H54 (cell line): ENCODE data around the gene SEC23B.
A peak's percentile ranks its signal among the peaks of the same experiment; 100 is the strongest.

Source experiments
- DNase-seq: peaks from one replicate; pipeline ENCODE4 v3.0.0; 2011; ENCODE audit warnings: low spot score, mixed read lengths; ENCODE audit not compliant: insufficient read length
- FAIRE-seq: peaks from 3 replicates; lab custom pipeline; 2011; peaks lifted over from hg19 to GRCh38; lab: Jason Lieb, UNC
- POLR2A ChIP-seq: IDR thresholded peaks from 2 replicates; pipeline ENCODE4 v1.6.1; 2011; ENCODE audit warnings: low read depth, mild to moderate bottlenecking, low read length

The SEC23B gene

DNA sequence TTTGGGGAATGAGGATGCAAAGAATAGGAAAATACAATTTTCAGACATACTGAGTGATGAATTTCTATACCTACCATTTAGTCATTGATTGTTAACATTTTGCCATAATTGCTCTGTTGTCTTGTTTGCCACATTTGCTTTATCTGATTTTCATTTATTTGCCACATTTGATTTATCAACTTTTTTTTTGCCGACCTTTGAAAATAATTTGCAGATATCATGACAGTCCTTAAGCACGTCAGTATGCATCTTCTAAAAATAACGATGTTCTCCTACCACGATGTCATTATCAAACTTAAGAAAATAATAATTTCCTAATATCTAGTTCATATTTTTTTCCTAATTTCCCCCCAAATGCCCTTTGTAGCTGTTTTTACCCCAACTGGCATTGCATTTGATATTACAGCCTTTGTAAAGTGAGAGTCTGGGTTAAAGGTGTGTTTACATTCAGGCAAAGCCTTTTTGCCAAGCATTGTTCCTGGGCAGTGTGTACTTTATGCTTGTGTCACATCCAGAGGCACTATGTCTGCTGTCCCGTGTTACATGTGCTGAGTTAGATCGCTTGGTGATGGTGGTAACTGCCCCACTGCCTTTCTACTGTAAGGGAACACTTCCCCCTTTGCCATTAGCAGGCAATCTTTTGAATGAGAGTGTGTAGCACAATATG is 26.4 kb downstream of the SEC23B start:
- no peak for TF ChIP-seq POLR2A
- DNase-seq (no peak), FAIRE-seq (no peak)

DNA sequence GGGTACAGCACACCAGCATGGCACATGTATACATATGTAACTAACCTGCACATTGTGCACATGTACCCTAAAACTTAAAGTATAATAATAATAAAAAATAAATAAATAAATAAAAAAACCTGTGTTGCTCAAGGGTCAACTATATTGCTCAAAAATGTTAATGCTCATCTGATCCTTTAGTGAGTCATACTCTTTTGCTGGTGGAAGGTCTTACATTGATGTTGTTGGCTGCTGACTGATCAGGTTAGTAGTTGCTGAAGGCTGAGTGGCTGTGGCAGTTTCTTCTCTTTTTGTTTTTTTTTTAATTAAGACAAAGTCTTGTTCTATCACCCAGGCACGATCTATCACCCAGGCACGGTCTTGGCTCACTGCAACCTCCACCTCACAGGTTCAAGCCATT is 29.9 kb downstream of the SEC23B start:
- FAIRE-seq (no peak), DNase-seq (no peak)
- no peak for TF ChIP-seq POLR2A

DNA sequence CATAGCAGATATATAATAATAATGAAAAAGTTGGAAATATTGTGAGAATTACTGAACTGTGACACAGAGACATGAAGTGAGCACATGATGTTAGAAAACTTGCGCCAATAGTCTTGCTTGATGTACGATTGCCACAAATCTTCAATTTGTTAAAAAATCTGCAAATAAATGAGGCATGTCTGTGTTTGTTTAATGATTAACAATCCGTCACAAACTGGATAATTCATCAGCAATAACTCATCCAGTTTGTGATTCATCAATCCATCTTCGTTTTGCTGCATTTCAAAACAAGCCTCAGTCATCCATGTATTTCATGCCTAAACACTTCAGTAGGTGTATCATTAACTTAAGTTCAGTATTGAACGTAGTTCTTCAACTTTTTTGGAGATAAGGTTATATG is 34.0 kb downstream of the SEC23B start:
- FAIRE-seq: no peak
- no peak for DNase-seq
- no peak for TF ChIP-seq POLR2A

DNA sequence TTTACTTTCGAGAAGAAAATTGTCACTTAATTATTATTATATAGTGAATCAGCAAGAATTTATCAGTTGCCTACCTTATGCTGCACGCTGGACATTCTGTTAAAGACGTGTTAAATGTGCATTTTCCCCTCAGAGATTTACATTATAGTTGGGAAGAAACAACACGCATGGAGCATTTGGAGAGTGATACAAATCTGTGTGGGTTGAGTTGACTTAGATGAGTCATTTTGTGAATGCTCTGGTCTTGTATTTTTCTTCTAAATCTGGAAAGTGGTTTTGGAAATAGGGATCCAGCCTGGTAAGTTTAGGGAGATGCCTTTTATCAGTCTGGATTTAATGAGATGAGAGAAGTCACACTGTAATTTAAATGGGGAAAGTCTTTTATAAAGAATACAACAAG is 35.5 kb downstream of the SEC23B start:
- DNase-seq: no peak
- no peak for FAIRE-seq

DNA sequence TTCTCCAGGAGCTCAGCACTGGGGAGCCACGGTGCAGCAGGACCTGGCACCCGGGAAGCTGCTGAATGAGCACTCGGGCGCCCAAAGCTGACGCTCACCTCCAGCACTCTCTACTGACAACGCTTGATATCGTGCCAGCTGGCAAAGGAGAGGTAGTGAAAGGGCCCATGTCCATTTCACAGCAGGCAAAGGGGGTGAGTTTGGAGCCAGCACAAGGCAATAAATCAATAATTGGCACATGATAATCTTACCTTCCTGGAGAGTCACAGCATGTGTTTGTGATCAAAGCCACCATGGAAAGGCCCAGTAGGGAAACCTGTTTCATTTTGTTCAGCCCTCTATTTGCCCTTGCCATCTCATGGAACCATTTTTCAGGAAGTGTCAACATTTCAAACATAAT is 36.2 kb downstream of the SEC23B start:
- DNase-seq: no peak
- no peak for TF ChIP-seq POLR2A
- FAIRE-seq: no peak

More for the DNA sequence above, 35.5 kb downstream of the SEC23B start:
- TF ChIP-seq POLR2A: no peak

DNA sequence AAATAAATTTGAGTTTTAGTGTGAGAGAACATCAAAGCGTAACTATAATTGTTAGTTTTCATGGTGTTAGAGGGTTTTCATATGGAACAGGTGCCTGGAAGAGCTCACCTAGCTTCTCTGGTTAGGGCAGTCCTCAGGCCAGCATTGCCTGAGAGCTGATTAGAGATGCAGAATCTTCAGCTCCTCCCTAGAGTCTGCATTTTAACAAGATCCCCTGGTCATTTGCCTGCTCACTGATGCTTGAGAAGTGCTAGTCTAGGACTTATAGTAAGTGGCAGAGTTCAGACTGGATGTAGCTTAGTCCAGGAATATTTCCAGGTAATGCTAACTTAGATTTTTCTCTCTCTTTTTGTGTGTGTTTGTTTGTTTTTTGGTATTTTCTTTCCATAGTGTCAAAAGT is 37.8 kb downstream of the SEC23B start:
- no peak for DNase-seq
- FAIRE-seq: no peak
- TF ChIP-seq POLR2A: no peak

DNA sequence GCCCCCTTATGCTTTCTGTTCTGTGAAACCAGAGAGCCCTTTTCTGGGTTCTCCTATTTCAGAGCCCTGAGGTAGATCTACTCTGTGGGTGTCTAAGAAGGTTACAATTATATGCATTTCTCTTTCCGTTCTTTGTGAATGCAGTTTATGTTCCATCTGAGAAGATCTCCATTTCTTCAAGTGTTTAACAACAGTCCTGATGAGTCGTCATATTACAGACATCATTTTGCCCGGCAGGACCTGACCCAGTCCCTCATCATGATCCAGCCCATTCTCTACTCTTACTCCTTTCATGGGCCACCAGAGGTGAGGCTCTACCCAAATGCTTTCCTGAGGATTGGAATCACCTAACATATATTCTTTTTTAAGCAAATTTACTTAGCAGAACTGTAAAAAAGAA is 40.7 kb downstream of the SEC23B start:
- no peak for TF ChIP-seq POLR2A
- DNase-seq: no peak
- FAIRE-seq: no peak

DNA sequence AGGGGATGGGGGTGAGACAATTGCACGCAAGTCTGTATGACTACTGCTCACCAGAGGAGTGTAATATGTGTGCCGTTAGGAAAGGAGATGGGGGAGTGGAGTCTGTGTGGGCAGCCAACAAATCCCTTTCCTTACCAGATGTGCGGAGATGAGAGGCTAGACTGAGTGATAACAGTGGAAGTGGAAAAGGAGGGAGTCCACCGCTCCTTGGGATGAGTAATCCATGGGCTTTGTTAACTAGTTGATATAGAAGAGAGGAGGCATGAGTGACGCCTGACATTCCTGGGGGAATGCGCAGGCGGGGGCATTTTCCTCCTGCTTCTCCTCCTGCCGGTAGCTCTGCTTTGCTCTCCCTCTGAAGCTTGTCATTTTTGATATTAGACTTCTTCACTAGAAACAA is 46.0 kb downstream of the SEC23B start:
- no peak for DNase-seq
- FAIRE-seq: no peak
- TF ChIP-seq POLR2A: no peak

DNA sequence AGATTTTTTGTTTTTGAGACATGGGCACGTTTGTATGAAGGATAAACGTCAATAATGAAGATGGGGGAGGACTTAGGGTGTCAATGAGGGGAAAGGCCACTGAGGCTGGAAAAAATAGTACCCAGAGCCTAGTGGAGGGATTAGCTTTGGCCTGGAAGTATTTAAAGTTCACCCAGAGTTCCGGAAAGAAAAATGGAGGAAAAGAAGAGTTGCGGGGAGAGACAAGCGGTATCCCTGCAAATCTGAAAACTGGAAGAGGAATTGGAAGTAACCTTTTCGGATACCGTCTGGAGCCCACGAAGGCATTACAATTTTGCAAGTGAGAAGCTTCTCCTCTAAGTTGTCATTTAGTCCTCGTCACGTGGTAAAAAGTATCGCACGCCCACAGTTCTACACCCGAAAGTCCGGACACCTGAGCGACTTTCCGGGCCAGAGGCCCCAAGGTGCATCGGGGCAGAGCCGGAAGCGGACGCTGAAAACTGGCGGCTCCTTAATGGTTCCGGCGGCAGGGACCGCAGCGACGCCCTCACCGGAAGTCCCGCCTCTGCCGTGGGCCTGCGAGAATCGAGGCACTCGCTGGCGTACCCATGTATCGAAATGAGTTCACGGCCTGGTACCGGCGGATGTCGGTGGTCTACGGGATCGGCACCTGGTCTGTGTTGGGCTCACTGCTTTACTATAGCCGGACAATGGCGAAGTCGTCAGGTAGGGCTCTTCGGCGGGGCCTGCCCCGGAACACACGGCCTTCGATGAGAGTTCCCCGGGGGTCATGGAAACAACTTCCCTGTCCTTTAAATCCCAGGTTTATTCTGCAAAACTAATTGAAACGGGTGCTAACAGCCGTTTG is 59.4 kb downstream of the SEC23B start, which contains the start of gene SMIM26:
SMIM26 (plus strand) TSS at position 541 of the 847 bp plus-strand sequence; CDS start at position 588, 47 bp downstream.
- DNase-seq (peak; percentile 85), FAIRE-seq (peak; percentile 75)
- TF ChIP-seq POLR2A: peak; percentile 93

DNA sequence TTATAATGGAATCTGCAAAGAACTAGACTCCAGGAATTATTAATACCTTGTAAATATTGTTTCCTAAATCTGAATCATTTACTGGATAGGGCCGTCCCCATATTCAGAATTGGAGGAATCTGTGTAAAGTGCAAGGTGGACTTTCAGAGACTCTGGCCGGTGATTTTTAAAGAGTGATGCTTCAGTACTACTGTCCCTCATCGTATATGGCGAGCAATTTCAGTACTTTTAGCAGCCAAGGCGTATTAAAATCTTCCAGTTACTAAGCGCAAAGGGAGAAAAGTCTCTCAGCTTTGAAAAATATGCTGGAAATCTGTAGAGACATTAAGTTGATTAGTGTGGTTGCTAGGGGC is 60.0 kb downstream of the SEC23B start:
- DNase-seq: no peak
- TF ChIP-seq POLR2A: no peak
- FAIRE-seq: no peak

DNA sequence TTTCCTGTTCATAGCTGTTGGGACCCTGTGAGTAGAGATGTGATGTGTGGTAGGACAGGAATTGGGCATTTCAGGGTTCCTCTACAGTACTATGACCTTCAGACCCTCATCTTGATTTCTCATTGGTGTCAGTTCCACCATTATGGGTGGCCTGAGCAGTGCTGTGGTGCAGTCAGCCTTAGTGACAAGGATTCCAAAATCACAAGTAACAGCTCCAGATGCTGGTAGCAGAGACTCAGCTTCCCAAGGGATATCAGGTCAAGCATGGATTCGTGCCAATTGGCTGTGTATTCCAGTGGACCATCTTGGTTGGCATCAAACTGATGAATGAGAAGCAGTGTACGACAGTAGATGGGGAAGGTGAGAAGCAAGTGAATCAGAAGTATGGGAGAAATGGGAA is 63.3 kb downstream of the SEC23B start:
- FAIRE-seq: no peak
- no peak for DNase-seq
- no peak for TF ChIP-seq POLR2A

DNA sequence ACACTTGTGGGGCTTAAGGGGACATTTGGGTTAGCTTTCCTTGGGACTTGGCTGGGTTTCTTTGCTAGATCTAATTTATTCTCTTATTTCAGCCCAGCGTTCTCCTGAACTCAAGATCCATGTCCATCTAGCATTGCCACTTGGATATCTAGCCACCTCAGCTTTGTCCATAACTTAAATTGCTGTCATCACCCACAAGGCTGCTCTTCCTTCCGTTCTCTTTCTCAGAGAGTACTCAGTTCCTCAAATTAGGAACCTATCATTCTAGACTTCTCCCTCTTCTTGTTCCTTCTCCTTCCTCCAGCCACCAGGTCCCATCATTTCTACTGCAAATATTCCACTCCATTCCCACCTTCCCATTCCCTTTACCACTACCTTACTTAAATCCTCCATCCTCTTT is 63.8 kb downstream of the SEC23B start:
- DNase-seq (no peak), FAIRE-seq (no peak)
- no peak for TF ChIP-seq POLR2A

DNA sequence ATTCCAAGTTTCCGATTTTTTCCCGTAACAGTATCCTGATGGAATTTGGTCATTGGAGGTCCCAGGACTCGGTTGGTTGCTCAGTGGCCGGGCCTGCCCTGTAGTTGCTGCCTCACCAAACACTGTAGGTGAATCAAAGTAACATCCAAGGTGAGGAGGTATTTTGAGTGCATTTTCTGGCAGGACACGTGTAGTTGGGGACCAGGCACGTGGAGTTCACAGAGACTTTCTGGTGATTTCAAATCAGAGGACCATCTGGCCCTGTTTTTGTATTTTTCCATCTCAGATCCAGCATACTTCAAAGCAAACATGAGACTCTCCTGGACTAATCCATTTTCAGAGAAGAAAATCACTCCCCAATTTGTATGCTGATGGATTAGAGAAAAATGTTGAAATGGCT is 70.2 kb downstream of the SEC23B start:
- FAIRE-seq (no peak), DNase-seq (no peak)
- no peak for TF ChIP-seq POLR2A

DNA sequence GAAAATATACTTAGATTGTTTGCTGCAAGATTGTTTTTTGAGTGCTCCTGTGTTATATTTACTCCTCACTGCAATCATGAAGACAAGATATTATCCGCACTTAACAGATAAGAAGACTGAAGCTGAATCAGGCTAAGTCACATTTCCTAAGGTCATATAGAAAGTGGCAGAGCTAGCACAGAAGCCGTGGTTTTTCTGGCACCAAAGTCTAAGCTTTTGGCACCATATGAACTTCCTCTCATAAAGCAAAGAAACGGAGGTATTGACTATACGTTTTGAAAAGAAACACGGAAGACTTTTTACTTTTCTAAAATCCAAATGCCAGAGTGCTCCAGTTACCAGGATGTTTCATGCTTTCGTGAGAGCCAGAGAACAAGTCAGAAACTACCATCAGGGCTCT is 70.8 kb downstream of the SEC23B start:
- FAIRE-seq (no peak), DNase-seq (no peak)
- no peak for TF ChIP-seq POLR2A

DNA sequence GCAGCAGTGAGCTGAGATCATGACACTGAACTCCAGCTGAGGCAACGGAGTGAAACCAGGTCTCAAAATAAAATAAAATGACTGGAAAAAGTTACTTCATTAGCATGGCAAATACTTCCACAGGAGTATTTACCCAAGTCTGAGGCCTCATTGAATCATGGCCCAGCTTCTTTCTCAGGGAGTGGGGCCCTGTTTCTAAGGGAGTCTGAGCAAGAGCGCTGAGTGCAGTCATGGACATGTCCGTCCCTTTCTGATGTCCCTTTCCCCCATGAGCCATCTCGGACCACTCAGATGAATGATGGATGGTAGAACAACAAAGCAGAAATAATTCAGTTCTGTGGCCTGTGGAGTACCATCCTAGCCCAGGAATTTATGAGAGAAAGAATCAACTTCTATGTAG is 72.3 kb downstream of the SEC23B start:
- DNase-seq: no peak
- no peak for FAIRE-seq
- no peak for TF ChIP-seq POLR2A
